GM12878 (cell line): ENCODE data around the gene FSIP1.

Source experiments
- POLR2AphosphoS5 ChIP-seq: IDR thresholded peaks from 2 replicates; pipeline ENCODE4 v1.6.1; 2011; ENCODE audit warnings: mild to moderate bottlenecking, low read length, inconsistent platforms
- POU2F2 ChIP-seq: IDR thresholded peaks from 3 replicates; pipeline ENCODE4 v1.6.1; 2011; ENCODE audit warnings: low read depth, mild to moderate bottlenecking, low read length, borderline replicate concordance
- RBBP5 ChIP-seq: fragments of 200-600 bp; sonication (generic); conservative IDR thresholded peaks from 2 replicates; pipeline ENCODE4 v1.6.1; 2016
- RELA ChIP-seq: fragments of 450-650 bp; IDR thresholded peaks from 2 replicates; pipeline ENCODE4 v1.8.0; 2014; ENCODE audit warnings: borderline replicate concordance; ENCODE audit not compliant: partially characterized antibody
- TF ChIP-seq, protein P1 (sequence below): IDR thresholded peaks from 2 replicates; pipeline ENCODE4 v1.6.1; 2011; ENCODE audit warnings: low read depth, low read length, improper control_type of control experiment, borderline replicate concordance
- TF ChIP-seq, protein P2 (sequence below), 3 experiments: IDR thresholded peaks in 2 of 3; conservative IDR thresholded peaks in 1 of 3; 2 replicates each; pipeline ENCODE4 v1.5.1; 2011; ENCODE audit warnings: low read depth in 3 of 3, low read length in 3 of 3, mild to moderate bottlenecking in 3 of 3, control low read depth in 2 of 3, moderate library complexity in 2 of 3, inconsistent platforms in 1 of 3, mixed read lengths in 1 of 3; ENCODE audit not compliant: control insufficient read depth in 2 of 3, insufficient read depth in 1 of 3; ENCODE audit errors: extremely low read depth in 1 of 3
- TF ChIP-seq, protein P3 (sequence below): fragments of 450-650 bp; IDR thresholded peaks from 2 replicates; pipeline ENCODE4 v1.6.1; 2016; ENCODE audit warnings: mild to moderate bottlenecking, moderate library complexity, borderline replicate concordance

DNA sequence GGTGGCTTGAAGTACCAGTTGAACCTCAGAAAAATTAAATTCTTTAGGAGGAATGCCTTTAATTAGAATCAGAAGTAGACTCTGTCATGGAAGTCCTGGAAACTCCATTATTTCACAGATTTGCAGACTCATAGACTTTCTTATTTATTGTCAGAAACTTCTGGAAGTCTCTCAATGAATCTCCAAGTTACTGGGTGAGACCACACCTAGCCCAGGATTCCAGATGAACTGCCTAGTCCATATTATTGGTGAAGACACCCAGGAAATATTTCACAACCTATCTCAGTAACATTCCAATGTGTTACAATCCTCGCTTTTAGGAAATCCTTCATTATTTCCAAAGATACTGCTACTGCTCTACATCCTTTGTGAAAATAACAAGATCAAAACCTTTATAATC, 208.2 kb downstream of the FSIP1 start:
- TF ChIP-seq, protein P1, sequence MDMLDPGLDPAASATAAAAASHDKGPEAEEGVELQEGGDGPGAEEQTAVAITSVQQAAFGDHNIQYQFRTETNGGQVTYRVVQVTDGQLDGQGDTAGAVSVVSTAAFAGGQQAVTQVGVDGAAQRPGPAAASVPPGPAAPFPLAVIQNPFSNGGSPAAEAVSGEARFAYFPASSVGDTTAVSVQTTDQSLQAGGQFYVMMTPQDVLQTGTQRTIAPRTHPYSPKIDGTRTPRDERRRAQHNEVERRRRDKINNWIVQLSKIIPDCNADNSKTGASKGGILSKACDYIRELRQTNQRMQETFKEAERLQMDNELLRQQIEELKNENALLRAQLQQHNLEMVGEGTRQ = no peak
- TF ChIP-seq, protein P2, sequence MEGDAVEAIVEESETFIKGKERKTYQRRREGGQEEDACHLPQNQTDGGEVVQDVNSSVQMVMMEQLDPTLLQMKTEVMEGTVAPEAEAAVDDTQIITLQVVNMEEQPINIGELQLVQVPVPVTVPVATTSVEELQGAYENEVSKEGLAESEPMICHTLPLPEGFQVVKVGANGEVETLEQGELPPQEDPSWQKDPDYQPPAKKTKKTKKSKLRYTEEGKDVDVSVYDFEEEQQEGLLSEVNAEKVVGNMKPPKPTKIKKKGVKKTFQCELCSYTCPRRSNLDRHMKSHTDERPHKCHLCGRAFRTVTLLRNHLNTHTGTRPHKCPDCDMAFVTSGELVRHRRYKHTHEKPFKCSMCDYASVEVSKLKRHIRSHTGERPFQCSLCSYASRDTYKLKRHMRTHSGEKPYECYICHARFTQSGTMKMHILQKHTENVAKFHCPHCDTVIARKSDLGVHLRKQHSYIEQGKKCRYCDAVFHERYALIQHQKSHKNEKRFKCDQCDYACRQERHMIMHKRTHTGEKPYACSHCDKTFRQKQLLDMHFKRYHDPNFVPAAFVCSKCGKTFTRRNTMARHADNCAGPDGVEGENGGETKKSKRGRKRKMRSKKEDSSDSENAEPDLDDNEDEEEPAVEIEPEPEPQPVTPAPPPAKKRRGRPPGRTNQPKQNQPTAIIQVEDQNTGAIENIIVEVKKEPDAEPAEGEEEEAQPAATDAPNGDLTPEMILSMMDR (IDR thresholded peaks at IDR 0.05 in 2 of 3, conservative IDR thresholded peaks at IDR 0.05 in 1 of 3; ENCODE audit: control insufficient read depth in 2 of 3, extremely low read depth in 1 of 3, insufficient read depth in 1 of 3, low read depth in 3 of 3, low read length in 3 of 3) = no peak
- TF ChIP-seq, protein P3, sequence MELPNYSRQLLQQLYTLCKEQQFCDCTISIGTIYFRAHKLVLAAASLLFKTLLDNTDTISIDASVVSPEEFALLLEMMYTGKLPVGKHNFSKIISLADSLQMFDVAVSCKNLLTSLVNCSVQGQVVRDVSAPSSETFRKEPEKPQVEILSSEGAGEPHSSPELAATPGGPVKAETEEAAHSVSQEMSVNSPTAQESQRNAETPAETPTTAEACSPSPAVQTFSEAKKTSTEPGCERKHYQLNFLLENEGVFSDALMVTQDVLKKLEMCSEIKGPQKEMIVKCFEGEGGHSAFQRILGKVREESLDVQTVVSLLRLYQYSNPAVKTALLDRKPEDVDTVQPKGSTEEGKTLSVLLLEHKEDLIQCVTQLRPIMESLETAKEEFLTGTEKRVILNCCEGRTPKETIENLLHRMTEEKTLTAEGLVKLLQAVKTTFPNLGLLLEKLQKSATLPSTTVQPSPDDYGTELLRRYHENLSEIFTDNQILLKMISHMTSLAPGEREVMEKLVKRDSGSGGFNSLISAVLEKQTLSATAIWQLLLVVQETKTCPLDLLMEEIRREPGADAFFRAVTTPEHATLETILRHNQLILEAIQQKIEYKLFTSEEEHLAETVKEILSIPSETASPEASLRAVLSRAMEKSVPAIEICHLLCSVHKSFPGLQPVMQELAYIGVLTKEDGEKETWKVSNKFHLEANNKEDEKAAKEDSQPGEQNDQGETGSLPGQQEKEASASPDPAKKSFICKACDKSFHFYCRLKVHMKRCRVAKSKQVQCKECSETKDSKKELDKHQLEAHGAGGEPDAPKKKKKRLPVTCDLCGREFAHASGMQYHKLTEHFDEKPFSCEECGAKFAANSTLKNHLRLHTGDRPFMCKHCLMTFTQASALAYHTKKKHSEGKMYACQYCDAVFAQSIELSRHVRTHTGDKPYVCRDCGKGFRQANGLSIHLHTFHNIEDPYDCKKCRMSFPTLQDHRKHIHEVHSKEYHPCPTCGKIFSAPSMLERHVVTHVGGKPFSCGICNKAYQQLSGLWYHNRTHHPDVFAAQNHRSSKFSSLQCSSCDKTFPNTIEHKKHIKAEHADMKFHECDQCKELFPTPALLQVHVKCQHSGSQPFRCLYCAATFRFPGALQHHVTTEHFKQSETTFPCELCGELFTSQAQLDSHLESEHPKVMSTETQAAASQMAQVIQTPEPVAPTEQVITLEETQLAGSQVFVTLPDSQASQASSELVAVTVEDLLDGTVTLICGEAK = no peak
- TF ChIP-seq RBBP5 = no peak
- no peak for TF ChIP-seq POLR2AphosphoS5
- no peak for TF ChIP-seq POU2F2
- no peak for TF ChIP-seq RELA
